GM12873 (cell line): ENCODE measurements around the gene RAB40A.

Experiments used
- CTCF ChIP-seq: IDR thresholded peaks from 2 replicates; pipeline ENCODE4 v1.5.1; 2012; ENCODE audit warnings: low read depth, mild to moderate bottlenecking, moderate library complexity, low read length, control low read depth; ENCODE audit not compliant: insufficient read depth; ENCODE audit errors: missing control alignments

The RAB40A gene

GRCh38 chrX:103523605-103524004, 4.3 kb upstream of the RAB40A start:
- TF ChIP-seq CTCF: no peak

- no peak for TF ChIP-seq CTCF
Measured at GRCh38 chrX:103520386-103520785, 1.1 kb upstream of the RAB40A start.

- TF ChIP-seq CTCF: no peak
Measured at GRCh38 chrX:103518571-103518970, 718 bp downstream of the RAB40A start.

- no peak for TF ChIP-seq CTCF
Measured at GRCh38 chrX:103517246-103517645, 2.0 kb downstream of the RAB40A start.

- no peak for TF ChIP-seq CTCF
Measured at GRCh38 chrX:103513476-103514108, 5.7 kb downstream of the RAB40A start.

- no peak for TF ChIP-seq CTCF
Measured at GRCh38 chrX:103513067-103513466, 6.2 kb downstream of the RAB40A start.

- TF ChIP-seq CTCF: no peak
Measured at GRCh38 chrX:103510031-103510430, 9.3 kb downstream of the RAB40A start.
